SK-N-SH (cell line): ENCODE measurements around the gene MTHFD2L. TPM values are rescaled to one million over a fixed set of nuclear protein-coding genes. Genes with fewer than 3 reads are reported as not detected.

Experiments used
- CTCF ChIA-PET: fragments of 300-600, 350-600 bp; formaldehyde crosslinking; extraction: SDS; loops from one replicate; lab custom pipeline; 2021; lab: Yijun Ruan, JAX
- POLR2A ChIA-PET: fragments of 350-600 bp; sonication (Branson Sonifier 250); formaldehyde crosslinking; extraction: SDS; loops from one replicate; lab custom pipeline; 2020; ENCODE audit warnings: antibody characterized with exemption, inconsistent platforms; lab: Yijun Ruan, JAX
- DNase-seq: peaks from one replicate; pipeline ENCODE4 v3.0.0; 2012
- H2AFZ ChIP-seq: fragments of 200-600 bp; sonication (generic); 2 replicates; pipeline ENCODE4 v1.8.1; 2016; ENCODE audit warnings: antibody characterized with exemption, mild to moderate bottlenecking, low read depth
- H3F3A ChIP-seq: fragments of 200-600 bp; sonication (generic); replicated peaks from 2 replicates; pipeline ENCODE3; 2016; ENCODE audit warnings: antibody characterized with exemption, mild to moderate bottlenecking; ENCODE audit not compliant: insufficient read depth
- H3K27ac ChIP-seq, 2 experiments: fragments of 200-500 bp in 1 of 2; fragments of 200-600 bp in 1 of 2; sonication (Bioruptor generic) in 1 of 2; sonication (generic), shearing (Covaris generic) in 1 of 2; 2 replicates each; pipeline versions ENCODE4 v1.5.1 to v1.6.1; 2014 to 2016; ENCODE audit warnings: low read depth in 2 of 2, inconsistent platforms in 1 of 2, low read length in 1 of 2, mild to moderate bottlenecking in 1 of 2, mixed read lengths in 1 of 2
- H3K27me3 ChIP-seq: fragments of 200-600 bp; sonication (generic), shearing (Covaris generic); 2 replicates; pipeline ENCODE4 v1.6.1; 2016; ENCODE audit warnings: mixed run types; ENCODE audit not compliant: insufficient read depth
- H3K36me3 ChIP-seq, 2 experiments: fragments of 200-500 bp in 1 of 2; fragments of 200-600 bp in 1 of 2; sonication (Bioruptor generic) in 1 of 2; sonication (generic) in 1 of 2; replicated peaks in 1 of 2; 2 replicates each; pipeline versions ENCODE3 to v1.5.1; 2014 to 2016; ENCODE audit warnings: low read length in 1 of 2, mild to moderate bottlenecking in 1 of 2; ENCODE audit not compliant: insufficient read depth in 2 of 2, control insufficient read depth in 1 of 2
- H3K4me1 ChIP-seq, 2 experiments: fragments of 200-500 bp in 1 of 2; fragments of 200-600 bp in 1 of 2; sonication (Bioruptor generic) in 1 of 2; sonication (generic), shearing (Covaris generic) in 1 of 2; 2 replicates each; pipeline versions ENCODE4 v1.5.1 to v1.6.1; 2014 to 2016; ENCODE audit warnings: low read depth in 1 of 2, low read length in 1 of 2, mixed run types in 1 of 2; ENCODE audit not compliant: insufficient read depth in 2 of 2, control insufficient read depth in 1 of 2
- H3K4me2 ChIP-seq: fragments of 200-600 bp; sonication (generic), shearing (Covaris generic); 2 replicates; pipeline ENCODE4 v1.6.1; 2017; ENCODE audit warnings: mixed run types
- H3K4me3 ChIP-seq, 2 experiments: fragments of 200-500 bp in 1 of 2; fragments of 200-600 bp in 1 of 2; sonication (Bioruptor generic) in 1 of 2; sonication (generic), shearing (Covaris generic) in 1 of 2; 2 replicates each; pipeline versions ENCODE4 v1.5.1 to v1.8.1; 2014 to 2016; ENCODE audit warnings: low read depth in 2 of 2, inconsistent platforms in 1 of 2, low read length in 1 of 2, mild to moderate bottlenecking in 1 of 2, mixed read lengths in 1 of 2, moderate library complexity in 1 of 2
- H3K79me2 ChIP-seq: fragments of 200-600 bp; sonication (generic); 2 replicates; pipeline ENCODE4 v1.8.1; 2017; ENCODE audit warnings: mild to moderate bottlenecking; ENCODE audit not compliant: insufficient read depth
- H3K9ac ChIP-seq: fragments of 200-600 bp; sonication (generic); 2 replicates; pipeline ENCODE4 v1.6.1; 2017; ENCODE audit warnings: mixed run types
- H3K9me2 ChIP-seq: fragments of 200-600 bp; sonication (generic); 2 replicates; pipeline ENCODE4 v1.6.1; 2017; ENCODE audit warnings: mixed run types
- H3K9me3 ChIP-seq: fragments of 200-600 bp; sonication (generic); 2 replicates; pipeline ENCODE4 v1.6.1; 2017; ENCODE audit warnings: mixed run types, mild to moderate bottlenecking, moderate library complexity
- H4K20me1 ChIP-seq: fragments of 200-600 bp; sonication (generic); 2 replicates; pipeline ENCODE4 v1.6.1; 2017; ENCODE audit warnings: mild to moderate bottlenecking, mixed run types; ENCODE audit not compliant: insufficient read depth
- CHD2 ChIP-seq: fragments of 150-350 bp; IDR thresholded peaks from 2 replicates; pipeline ENCODE4 v1.6.1; 2018; ENCODE audit warnings: low read length; ENCODE audit not compliant: partially characterized antibody
- CTCF ChIP-seq: fragments of 200-600 bp; sonication (generic); IDR thresholded peaks from 2 replicates; pipeline ENCODE4 v1.6.1; 2017; ENCODE audit warnings: antibody characterized with exemption, mild to moderate bottlenecking, moderate library complexity
- ELF1 ChIP-seq: IDR thresholded peaks from 2 replicates; pipeline ENCODE4 v1.4.0; 2012
- EZH2phosphoT487 ChIP-seq: fragments of 200-600 bp; sonication (generic); IDR thresholded peaks from 2 replicates; pipeline ENCODE4 v1.6.1; 2017; ENCODE audit warnings: low read depth, mixed run types, mild to moderate bottlenecking, antibody characterized with exemption, moderate library complexity, borderline replicate concordance
- PBX3 ChIP-seq: IDR thresholded peaks from 2 replicates; pipeline ENCODE4; 2012
- RAD21 ChIP-seq: IDR thresholded peaks from 2 replicates; pipeline ENCODE4 v1.6.1; 2012; ENCODE audit warnings: mild to moderate bottlenecking, low read length
- RFX5 ChIP-seq: IDR thresholded peaks from 2 replicates; pipeline ENCODE4 v1.6.1; 2012; ENCODE audit warnings: mild to moderate bottlenecking, improper control_type of control experiment, low read length
- RXRA ChIP-seq: IDR thresholded peaks from 2 replicates; pipeline ENCODE4 v1.4.0; 2012; ENCODE audit warnings: low read depth, mild to moderate bottlenecking, borderline replicate concordance
- SMC3 ChIP-seq: IDR thresholded peaks from 2 replicates; pipeline ENCODE4 v1.6.1; 2012; ENCODE audit warnings: low read depth, low read length, improper control_type of control experiment
- TAF1 ChIP-seq: IDR thresholded peaks from 2 replicates; pipeline ENCODE4 v1.6.1; 2012; ENCODE audit warnings: low read depth, mild to moderate bottlenecking, low read length, moderate library complexity, borderline replicate concordance
- TCF12 ChIP-seq: IDR thresholded peaks from 2 replicates; pipeline ENCODE4 v1.4.0; 2012
- TEAD4 ChIP-seq: IDR thresholded peaks from 2 replicates; pipeline ENCODE4 v1.4.0; 2012; ENCODE audit warnings: mild to moderate bottlenecking, borderline replicate concordance; ENCODE audit not compliant: insufficient read depth
- USF1 ChIP-seq: IDR thresholded peaks from 2 replicates; pipeline ENCODE4 v1.4.0; 2012; ENCODE audit warnings: low read depth, borderline replicate concordance
- YY1 ChIP-seq: IDR thresholded peaks from 2 replicates; pipeline ENCODE4 v1.4.0; 2012; ENCODE audit warnings: low read depth, mild to moderate bottlenecking
- WGBS: methylation state at CpG from one replicate; pipeline ENCODE4 v1.1.6; 2017; ENCODE audit warnings: low lambda C conversion rate; 5-methylcytosine and 5-hydroxymethylcytosine counted together
- polyA plus RNA-seq, 3 experiments: library from polyadenylated mRNA; depleted of rRNA; stranded (reverse); fragments of >200 nt; gene quantifications; 2 replicates each; pipeline ENCODE4 v1.2.3, GENCODE V29; 2012
- TF ChIP-seq, protein P1 (sequence below): IDR thresholded peaks from 2 replicates; pipeline ENCODE4 v1.4.0; 2012; ENCODE audit warnings: low read depth, borderline replicate concordance
- TF ChIP-seq, protein P2 (sequence below): fragments of 150-350 bp; IDR thresholded peaks from 2 replicates; pipeline ENCODE4 v1.6.1; 2016; ENCODE audit warnings: mild to moderate bottlenecking, low read depth, low read length

Gene MTHFD2L
- polyA plus RNA-seq, 1 of the 3 experiments (the other 2 are of a cell fraction): 4.8 TPM

DNA sequence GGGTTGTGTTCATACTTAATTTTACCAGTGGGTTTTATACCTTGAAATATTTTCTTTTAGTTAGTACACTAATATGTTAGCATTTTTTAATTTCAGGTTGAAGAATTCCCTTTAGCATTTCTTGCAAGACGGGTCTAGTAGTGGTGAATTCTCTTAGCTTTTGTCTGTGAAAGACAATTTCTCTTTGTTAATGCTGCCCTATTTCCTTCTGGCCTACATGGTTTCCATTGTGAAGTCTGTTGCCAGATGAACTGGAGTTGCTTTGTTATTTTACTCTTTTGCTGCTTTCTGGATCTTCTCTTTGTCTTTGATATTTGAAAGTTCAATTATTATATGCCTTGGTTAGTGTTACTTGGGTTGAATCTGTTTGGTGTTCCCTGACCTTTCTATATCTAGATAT lies 25.0 kb upstream of the MTHFD2L start:
- H3K9me2 ChIP-seq: no peaks in the 10 kb centered on the region
- POLR2A ChIA-PET: no interaction called here
- no peak for DNase-seq
- WGBS: 84% methylated on average over 1 of the region's 1 CpG
- H3K36me3 ChIP-seq: no peaks in the 10 kb centered on the region
- H3K4me2 ChIP-seq: no peak overlapping the region
- H3K4me3 ChIP-seq: no peak overlapping the region
- peaks cover 4% of the 10 kb centered on the region; the same call in 1 of the 2 replicates for H3K9me3 ChIP-seq
- 0 out of 2 replicates have a peak overlapping the region, but pooled peaks have one; percentile 2 for H2AFZ ChIP-seq
- no peaks in the 10 kb centered on the region; a peak in 1 of 4 replicates for H3K4me1 ChIP-seq
- no peak overlapping the region for H3K27ac ChIP-seq
- no peak for TF ChIP-seq USF1
- TF ChIP-seq TAF1: no peak
- TF ChIP-seq CHD2: no peak
- no peak for TF ChIP-seq RXRA
- TF ChIP-seq ELF1: no peak
- TF ChIP-seq RAD21: no peak
- TF ChIP-seq, protein P1, sequence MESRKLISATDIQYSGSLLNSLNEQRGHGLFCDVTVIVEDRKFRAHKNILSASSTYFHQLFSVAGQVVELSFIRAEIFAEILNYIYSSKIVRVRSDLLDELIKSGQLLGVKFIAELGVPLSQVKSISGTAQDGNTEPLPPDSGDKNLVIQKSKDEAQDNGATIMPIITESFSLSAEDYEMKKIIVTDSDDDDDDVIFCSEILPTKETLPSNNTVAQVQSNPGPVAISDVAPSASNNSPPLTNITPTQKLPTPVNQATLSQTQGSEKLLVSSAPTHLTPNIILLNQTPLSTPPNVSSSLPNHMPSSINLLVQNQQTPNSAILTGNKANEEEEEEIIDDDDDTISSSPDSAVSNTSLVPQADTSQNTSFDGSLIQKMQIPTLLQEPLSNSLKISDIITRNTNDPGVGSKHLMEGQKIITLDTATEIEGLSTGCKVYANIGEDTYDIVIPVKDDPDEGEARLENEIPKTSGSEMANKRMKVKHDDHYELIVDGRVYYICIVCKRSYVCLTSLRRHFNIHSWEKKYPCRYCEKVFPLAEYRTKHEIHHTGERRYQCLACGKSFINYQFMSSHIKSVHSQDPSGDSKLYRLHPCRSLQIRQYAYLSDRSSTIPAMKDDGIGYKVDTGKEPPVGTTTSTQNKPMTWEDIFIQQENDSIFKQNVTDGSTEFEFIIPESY: no peak
- no peak for TF ChIP-seq EZH2phosphoT487
- TF ChIP-seq YY1: no peak
- TF ChIP-seq RFX5: no peak
- TF ChIP-seq, all 33 proteins: peak for 0
- no peaks in the 10 kb centered on the region for H3K27me3 ChIP-seq
- CTCF ChIA-PET: interaction anchor here (1.0 to 5.5 kb wide), 9 partner anchors 10 to 559 kb away, joined by 3 to 55 read pairs (median 7); partner anchors contain the start of gene CXCL2
- no peak overlapping the region for H3K9ac ChIP-seq
- H4K20me1 ChIP-seq: no peaks in the 10 kb centered on the region
- H3K79me2 ChIP-seq: no peaks in the 10 kb centered on the region
- H3F3A ChIP-seq: peaks cover 4% of the 10 kb centered on the region

GRCh38 chr4:74133786-74134499 lies 24.0 kb upstream of the MTHFD2L start:
- TF ChIP-seq, protein P2, sequence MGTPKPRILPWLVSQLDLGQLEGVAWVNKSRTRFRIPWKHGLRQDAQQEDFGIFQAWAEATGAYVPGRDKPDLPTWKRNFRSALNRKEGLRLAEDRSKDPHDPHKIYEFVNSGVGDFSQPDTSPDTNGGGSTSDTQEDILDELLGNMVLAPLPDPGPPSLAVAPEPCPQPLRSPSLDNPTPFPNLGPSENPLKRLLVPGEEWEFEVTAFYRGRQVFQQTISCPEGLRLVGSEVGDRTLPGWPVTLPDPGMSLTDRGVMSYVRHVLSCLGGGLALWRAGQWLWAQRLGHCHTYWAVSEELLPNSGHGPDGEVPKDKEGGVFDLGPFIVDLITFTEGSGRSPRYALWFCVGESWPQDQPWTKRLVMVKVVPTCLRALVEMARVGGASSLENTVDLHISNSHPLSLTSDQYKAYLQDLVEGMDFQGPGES: no peak
- no peak for TF ChIP-seq RFX5
- TF ChIP-seq RAD21: peak; percentile 89
- no peak for TF ChIP-seq TEAD4
- TF ChIP-seq CHD2: no peak
- peak; percentile 96 for TF ChIP-seq CTCF
- TF ChIP-seq TCF12: no peak
- TF ChIP-seq PBX3: no peak
- peak; percentile 74 for TF ChIP-seq SMC3
- TF ChIP-seq, all 33 proteins: peak for 3
- no peaks in the 10 kb centered on the region for H3K79me2 ChIP-seq
- no peaks in the 10 kb centered on the region for H4K20me1 ChIP-seq
- WGBS: 11% methylated on average over 8 of the region's 8 CpGs
- H3K4me2 ChIP-seq: no peak overlapping the region
- ChIA-PET POLR2A (no interaction called here), CTCF (interaction anchor here (0.6 to 5.5 kb wide), 28 partner anchors 9 to 822 kb away, joined by 3 to 55 read pairs (median 5); partner anchors contain the start of genes CXCL2 and MTHFD2L)
- no peaks in the 10 kb centered on the region; a peak in 1 of 4 replicates for H3K4me1 ChIP-seq
- H2AFZ ChIP-seq: peak overlapping the region; percentile 2; the same call in 1 of the 2 replicates
- H3K27me3 ChIP-seq: no peaks in the 10 kb centered on the region; the same call in 1 of the 2 replicates
- no peaks in the 10 kb centered on the region for H3K36me3 ChIP-seq
- peak; percentile 27 for DNase-seq
- H3K4me3 ChIP-seq: no peak overlapping the region; a peak in 1 of 4 replicates
- H3F3A ChIP-seq: peaks cover 4% of the 10 kb centered on the region
- H3K27ac ChIP-seq: no peak overlapping the region
- no peak overlapping the region for H3K9ac ChIP-seq
- H3K9me2 ChIP-seq: no peaks in the 10 kb centered on the region
- H3K9me3 ChIP-seq: peaks cover 4% of the 10 kb centered on the region; the same call in 1 of the 2 replicates
